GM19351 (cell line): ENCODE measurements around the gene VASH2.
"Not testable (repeated sequence)": the region's sequence is repeated elsewhere in the genome, so short reads cannot be mapped to it uniquely, and the experiment has no call there.

ENCODE experiments used
- ATAC-seq: cut with Tn5 transposase; IDR thresholded peaks from one replicate; pipeline ENCODE4 v1.9.1; 2021; ENCODE audit warnings: mild to moderate bottlenecking, moderate library complexity; ENCODE audit not compliant: unreplicated experiment

VASH2 gene

DNA sequence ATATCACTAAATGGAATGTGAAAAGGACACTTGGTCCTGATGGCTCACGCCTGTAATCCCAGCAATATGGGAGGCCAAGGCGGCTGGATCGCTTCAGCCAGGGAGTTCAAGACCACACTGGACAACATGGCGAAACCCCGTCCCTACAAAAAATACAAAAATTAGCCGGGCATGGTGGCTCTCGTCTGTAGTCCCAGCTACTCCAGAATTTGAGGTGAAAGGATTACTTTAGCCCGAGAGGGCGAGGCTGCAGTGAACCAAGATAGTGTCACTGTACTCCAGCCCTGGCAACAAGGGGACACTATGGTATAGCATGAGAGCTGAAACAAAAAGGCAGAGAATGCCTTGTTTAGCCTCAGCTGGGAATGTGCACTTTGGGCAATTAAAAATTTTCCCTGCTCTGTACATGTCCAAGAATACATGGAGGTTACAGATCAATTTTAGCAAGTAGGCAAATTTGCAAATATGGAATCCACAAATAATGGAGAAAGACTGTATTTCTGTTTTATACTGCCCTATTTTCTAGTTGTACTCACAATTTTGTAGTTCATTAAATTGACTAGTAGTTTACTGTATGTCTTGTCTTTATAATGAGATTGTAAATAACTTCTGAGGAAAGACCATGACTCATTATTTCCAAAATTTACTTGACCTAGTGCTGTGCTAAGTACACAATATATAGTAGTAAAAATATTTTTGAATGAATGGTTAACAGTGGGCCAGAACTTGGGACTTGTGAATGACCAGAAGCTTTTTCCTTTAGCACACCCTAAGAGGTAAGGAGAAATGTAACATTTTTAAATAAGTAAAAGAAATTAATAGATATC lies 67.3 kb downstream of the VASH2 start:
- ATAC-seq: no peak

DNA sequence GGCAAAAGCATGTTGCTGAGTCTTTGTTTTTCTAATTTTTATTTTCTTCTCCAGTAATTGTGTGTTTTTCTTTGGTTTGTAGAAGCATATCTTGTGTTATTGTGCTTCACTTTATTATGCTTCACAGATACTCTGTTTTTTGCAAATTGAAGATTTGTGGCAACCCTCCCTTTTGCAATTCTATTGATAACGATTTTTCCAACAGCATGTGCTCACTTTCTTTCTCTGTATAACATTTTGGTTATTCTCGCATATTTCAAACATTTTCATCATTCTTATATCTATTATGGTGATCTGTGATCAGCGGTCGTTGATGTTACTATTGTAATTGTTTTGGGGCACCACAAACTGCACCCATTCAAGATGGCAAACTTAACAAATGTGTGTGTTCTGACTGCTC lies 69.1 kb downstream of the VASH2 start:
- no peak for ATAC-seq

DNA sequence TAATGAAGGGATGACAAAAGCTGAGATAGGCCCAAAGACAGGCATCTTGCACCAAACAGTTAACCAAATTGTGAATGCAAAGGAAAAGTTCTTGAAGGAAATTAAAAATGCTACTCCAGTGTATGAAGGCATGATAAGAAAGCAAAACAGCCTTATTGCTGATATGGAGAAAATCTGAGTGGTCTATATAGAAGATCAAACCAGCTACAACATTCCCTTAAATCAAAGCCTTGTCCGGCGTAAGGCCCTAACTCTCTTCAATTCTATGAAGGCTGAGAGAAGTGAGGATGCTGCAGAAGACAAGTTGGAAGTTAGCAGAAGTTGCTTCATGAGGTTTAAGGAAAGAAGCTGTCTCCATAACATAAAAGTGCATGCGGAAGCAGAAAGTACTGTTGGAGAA lies 69.7 kb downstream of the VASH2 start:
- ATAC-seq: no peak

DNA sequence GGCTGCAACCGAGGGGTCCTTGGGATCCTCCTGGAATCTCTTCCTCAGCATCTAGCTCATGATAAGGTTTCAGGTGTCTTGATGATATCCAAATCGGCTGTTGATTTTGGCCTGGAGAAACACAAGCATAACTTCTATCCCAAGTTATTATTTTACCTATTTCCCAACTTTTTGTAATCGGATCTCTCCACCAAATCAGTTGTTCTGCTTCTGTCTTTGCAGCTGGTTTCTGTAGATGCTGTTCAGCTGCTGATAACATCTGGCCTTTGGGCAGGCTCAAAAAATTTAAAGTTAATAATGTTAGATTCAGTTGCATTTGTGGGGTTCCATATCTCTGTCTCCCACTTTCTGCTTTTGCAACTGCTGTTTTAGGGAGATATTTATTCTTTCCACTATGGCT lies 76.7 kb downstream of the VASH2 start:
- not testable (repeated sequence) for ATAC-seq

DNA sequence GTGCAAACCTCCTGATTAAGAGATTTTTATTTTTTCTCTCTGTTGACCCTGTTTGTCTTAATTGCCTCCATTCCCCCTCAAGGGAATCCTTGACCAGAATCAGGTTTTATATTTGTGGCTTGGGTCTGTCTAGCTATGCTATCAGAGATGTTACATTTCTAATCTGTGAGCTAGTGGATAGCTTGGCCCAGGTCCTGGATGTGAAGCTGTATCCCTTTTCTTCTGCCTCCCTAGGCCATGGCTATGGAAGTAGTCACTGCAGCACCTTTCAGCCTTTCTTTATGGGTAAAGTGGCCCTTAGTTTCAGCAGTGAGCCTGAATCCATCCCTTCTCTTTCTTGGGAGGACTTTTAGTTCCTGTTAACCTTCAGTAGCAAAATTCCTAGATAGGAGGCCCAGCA lies 82.3 kb downstream of the VASH2 start:
- ATAC-seq: no peak

DNA sequence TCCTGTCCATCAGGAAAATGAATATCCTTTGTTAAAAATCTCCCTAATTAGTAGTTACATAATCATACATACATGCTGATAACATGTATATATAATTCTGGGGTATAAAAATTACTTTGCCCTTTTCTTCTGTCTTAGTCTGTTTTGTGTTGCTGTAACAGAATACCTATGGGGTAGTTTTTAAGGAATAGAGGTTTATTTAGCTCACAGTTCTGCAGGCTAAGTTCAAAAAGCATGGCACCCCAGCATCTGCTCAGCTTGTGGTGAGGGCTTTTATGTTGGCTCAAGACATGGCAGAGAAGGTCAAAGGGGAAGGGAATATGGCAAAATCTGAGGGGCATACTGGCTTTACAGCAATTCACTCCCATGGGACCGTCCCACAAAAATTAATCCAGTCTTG lies 84.4 kb downstream of the VASH2 start:
- no peak for ATAC-seq

DNA sequence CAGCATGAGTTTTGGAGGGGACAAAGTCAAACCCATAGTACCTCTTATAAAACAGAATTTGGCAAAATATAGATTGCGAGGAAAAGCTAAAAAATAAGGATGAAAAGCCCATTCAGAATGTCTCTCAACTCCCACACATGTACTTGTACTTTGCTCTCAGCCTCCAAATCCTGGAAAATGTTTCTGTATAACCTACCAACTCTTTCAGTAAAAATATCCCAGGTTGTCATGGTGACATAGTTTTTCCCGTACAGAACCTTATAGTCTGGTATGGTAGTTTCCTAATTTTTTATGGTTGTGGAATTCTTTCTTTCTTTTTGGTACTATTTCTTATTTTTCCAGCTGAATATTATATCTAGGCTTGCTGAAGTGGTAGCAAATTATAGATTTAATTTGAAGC lies 85.2 kb downstream of the VASH2 start:
- no peak for ATAC-seq
